GM18907 (cell line): ENCODE measurements around the gene CUL1.

Experiments
- ATAC-seq: cut with Tn5 transposase; IDR thresholded peaks from one replicate; pipeline ENCODE4 v1.9.1; 2021; ENCODE audit warnings: mild to moderate bottlenecking, moderate library complexity; ENCODE audit not compliant: unreplicated experiment

Gene CUL1

DNA sequence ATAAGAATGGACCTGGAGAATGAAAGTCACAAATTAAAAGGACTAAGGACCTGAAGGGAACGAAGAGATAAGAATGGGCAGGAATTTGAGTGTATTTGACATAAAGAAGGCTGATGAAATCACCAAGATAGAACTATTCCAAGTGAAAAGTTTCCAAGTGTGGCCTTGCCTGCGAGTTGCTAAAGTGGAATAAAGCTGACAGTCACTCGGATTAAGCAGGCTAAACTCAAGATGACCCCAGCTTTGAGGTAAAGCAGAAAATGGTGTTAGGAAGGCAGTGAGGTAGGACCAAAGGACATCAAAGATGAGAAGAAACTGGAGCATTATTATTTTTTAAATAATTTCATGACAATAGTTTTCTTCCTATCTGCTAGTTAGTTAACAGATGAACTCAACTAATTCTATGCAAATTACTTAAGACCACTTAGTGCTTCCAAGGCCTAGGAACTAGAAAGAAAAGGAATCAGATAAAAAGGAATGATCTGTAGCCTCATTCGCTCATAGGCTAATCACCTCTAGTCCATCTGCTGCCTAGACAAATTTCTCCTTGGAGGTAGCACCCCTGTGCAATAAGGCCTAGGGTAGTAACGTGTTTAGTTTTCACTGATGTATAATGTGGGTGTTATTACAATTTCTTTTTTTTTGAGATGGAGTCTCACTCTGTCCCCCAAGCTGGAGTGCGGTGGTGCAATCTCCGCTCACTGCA, 150.8 kb downstream of the CUL1 start:
- ATAC-seq = no peak

DNA sequence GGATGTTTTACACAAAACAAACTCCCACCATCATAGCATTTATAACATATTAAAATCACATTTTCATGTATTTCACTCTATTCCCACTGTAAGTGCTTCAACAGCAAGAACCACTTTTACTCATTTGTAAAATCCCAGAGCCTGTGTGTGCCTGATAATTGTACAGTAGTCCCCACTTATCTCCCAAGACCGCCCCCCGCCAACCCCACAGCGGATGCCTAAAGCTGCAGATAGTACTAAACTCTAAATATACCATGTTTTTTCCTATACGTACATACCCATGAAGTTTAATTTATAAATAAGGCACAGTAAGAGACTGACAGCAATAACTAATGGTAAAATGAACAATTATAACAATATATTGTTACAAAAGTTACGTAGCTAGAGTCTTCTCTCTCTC, 151.9 kb downstream of the CUL1 start:
- ATAC-seq = no peak
